Fibroblast of pulmonary artery (primary cell): Measurements from ENCODE around the gene APBB1IP.

Experiments
- DNase-seq: peaks from one replicate; pipeline ENCODE4 v3.0.0-alpha.2; 2010; ENCODE audit warnings: low read depth
- H3K4me3 ChIP-seq: replicated peaks from 2 replicates; pipeline ENCODE4 v1.5.1; 2011; ENCODE audit warnings: low read depth, mild to moderate bottlenecking, control low read depth, low read length, moderate library complexity
- CTCF ChIP-seq: IDR thresholded peaks from 2 replicates; pipeline ENCODE4 v1.5.1; 2011; ENCODE audit warnings: mild to moderate bottlenecking, control low read depth, low read length, inconsistent platforms; ENCODE audit errors: missing control alignments

APBB1IP gene

GRCh38 chr10:26410356-26410755, 27.8 kb upstream of the APBB1IP start:
- H3K4me3 ChIP-seq, result no peak overlapping the region
- no peak for TF ChIP-seq CTCF
- no peak for DNase-seq

GRCh38 chr10:26412932-26413331, 25.2 kb upstream of the APBB1IP start:
- H3K4me3 ChIP-seq, result no peak overlapping the region
- no peak for DNase-seq
- TF ChIP-seq CTCF, result no peak

- DNase-seq, result no peak
- no peak for TF ChIP-seq CTCF
- H3K4me3 ChIP-seq, result no peak overlapping the region
These were observed 24.8 kb upstream of the APBB1IP start for GRCh38 chr10:26413375-26413774.

- TF ChIP-seq CTCF, result no peak
- DNase-seq, result no peak
- H3K4me3 ChIP-seq, result no peak overlapping the region
These were observed 21.0 kb upstream of the APBB1IP start for GRCh38 chr10:26417136-26417535.

- TF ChIP-seq CTCF, result no peak
- DNase-seq, result no peak
- H3K4me3 ChIP-seq, result no peak overlapping the region
These were observed 15.2 kb upstream of the APBB1IP start for GRCh38 chr10:26422977-26423376.

GRCh38 chr10:26423722-26424121, 14.4 kb upstream of the APBB1IP start:
- no peak for TF ChIP-seq CTCF
- no peak overlapping the region for H3K4me3 ChIP-seq
- DNase-seq, result no peak

- TF ChIP-seq CTCF, result no peak
- DNase-seq, result no peak
- no peak overlapping the region for H3K4me3 ChIP-seq
These were observed 7.4 kb upstream of the APBB1IP start for GRCh38 chr10:26430641-26431163.
